WERI-Rb-1 (cell line): ENCODE data around the gene LEPROT.

ENCODE experiments used
- DNase-seq: peaks from one replicate; pipeline ENCODE4 v3.0.0-alpha.2; 2020
- H3K27ac ChIP-seq: fragments of 250-450 bp; sonication (Bioruptor Pico); 2 replicates; pipeline ENCODE4 v1.5.1; 2020; ENCODE audit warnings: mild to moderate bottlenecking, moderate library complexity
- H3K27me3 ChIP-seq: fragments of 250-450 bp; sonication (Bioruptor Pico); 2 replicates; pipeline ENCODE4 v1.5.1; 2021; ENCODE audit warnings: mild to moderate bottlenecking, low read depth, moderate library complexity; ENCODE audit not compliant: insufficient read depth, severe bottlenecking
- H3K36me3 ChIP-seq: fragments of 250-450 bp; sonication (Bioruptor Pico); 2 replicates; pipeline ENCODE4 v1.5.1; 2020; ENCODE audit warnings: mild to moderate bottlenecking, moderate library complexity
- H3K4me3 ChIP-seq: 2 replicates; pipeline ENCODE4 v1.5.1; 2011; ENCODE audit warnings: low read depth, mild to moderate bottlenecking, control low read depth, low read length
- H3K9me3 ChIP-seq: fragments of 250-450 bp; sonication (Bioruptor Pico); 2 replicates; pipeline ENCODE4 v1.5.1; 2021; ENCODE audit warnings: mild to moderate bottlenecking, moderate library complexity; ENCODE audit not compliant: severe bottlenecking
- TF ChIP-seq, protein P1 (sequence below): IDR thresholded peaks from 2 replicates; pipeline ENCODE4 v1.5.1; 2011; ENCODE audit warnings: low read depth, mild to moderate bottlenecking, control low read depth, inconsistent platforms, low read length

Gene LEPROT

DNA sequence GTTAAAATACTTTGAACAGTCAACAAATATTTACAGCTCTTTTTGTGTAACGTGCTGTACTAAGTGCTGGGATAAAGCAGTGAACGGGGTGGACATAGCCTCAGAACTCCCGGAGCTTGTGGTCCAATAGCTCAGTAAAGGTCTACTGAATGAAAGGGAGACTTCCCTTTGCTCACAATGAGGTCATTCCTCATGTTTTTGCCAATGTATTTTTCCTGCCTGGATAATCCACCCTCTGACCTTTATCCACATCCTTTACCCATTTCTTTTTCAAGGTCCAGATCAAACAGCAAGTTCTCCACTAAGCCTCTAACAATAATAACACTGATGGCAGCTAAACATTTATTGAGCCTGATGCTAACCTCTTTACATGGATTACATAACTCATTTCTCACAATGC lies 55.9 kb downstream of the LEPROT start:
- H3K27me3 ChIP-seq: no peaks in the 10 kb centered on the region
- no peaks in the 10 kb centered on the region for H3K9me3 ChIP-seq
- TF ChIP-seq, protein P1, sequence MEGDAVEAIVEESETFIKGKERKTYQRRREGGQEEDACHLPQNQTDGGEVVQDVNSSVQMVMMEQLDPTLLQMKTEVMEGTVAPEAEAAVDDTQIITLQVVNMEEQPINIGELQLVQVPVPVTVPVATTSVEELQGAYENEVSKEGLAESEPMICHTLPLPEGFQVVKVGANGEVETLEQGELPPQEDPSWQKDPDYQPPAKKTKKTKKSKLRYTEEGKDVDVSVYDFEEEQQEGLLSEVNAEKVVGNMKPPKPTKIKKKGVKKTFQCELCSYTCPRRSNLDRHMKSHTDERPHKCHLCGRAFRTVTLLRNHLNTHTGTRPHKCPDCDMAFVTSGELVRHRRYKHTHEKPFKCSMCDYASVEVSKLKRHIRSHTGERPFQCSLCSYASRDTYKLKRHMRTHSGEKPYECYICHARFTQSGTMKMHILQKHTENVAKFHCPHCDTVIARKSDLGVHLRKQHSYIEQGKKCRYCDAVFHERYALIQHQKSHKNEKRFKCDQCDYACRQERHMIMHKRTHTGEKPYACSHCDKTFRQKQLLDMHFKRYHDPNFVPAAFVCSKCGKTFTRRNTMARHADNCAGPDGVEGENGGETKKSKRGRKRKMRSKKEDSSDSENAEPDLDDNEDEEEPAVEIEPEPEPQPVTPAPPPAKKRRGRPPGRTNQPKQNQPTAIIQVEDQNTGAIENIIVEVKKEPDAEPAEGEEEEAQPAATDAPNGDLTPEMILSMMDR: no peak
- no peak overlapping the region for H3K27ac ChIP-seq
- no peak for DNase-seq
- H3K4me3 ChIP-seq: no peak overlapping the region
- H3K36me3 ChIP-seq: no peaks in the 10 kb centered on the region

DNA sequence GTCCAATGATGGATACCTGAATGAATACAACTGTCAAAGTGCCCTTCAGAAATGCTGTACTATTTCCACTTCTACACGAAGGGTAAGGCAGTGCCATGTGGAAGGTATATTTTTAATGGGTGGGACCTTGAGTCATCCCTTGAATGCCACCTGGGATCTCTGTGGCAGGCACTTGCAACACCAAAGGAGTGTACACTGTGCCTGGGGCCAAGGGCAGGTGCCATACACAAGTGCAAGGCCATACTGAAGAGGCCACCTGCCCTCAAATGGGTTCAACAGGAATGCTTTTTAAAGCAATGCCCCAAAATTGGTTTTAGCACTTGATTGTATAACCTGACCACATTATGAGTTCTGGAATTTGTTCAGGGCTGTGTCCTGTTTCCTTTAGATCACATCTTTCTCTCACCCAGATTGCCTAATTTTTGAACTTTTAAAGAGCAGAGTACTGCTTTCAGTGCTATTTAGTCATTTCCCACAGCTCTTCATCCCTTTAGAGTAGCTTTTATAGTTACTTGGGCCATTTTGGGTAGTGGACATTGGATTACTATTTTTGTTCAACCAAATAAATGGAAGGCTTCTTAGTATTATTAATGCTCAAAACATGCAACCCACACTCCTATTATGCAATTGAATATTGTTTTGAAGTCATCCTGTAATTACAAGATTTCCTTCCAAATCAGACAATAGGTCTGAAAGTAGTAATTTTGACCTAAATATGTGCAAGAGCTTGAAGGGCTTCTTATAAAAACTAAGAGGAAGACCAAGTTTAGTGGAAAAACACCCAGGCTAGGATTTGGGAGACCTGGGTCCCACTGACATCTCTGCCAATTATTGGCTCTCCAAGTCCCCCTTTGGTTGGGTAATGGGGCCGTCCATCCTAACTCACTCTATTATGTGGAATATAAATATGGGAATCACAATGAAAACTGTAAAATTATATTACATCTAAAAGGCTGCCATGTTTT lies 57.2 kb downstream of the LEPROT start:
- no peaks in the 10 kb centered on the region for H3K27me3 ChIP-seq
- H3K4me3 ChIP-seq: no peak overlapping the region
- DNase-seq: no peak
- no peaks in the 10 kb centered on the region for H3K9me3 ChIP-seq
- no peaks in the 10 kb centered on the region for H3K36me3 ChIP-seq
- TF ChIP-seq, protein P1: no peak
- H3K27ac ChIP-seq: no peak overlapping the region

DNA sequence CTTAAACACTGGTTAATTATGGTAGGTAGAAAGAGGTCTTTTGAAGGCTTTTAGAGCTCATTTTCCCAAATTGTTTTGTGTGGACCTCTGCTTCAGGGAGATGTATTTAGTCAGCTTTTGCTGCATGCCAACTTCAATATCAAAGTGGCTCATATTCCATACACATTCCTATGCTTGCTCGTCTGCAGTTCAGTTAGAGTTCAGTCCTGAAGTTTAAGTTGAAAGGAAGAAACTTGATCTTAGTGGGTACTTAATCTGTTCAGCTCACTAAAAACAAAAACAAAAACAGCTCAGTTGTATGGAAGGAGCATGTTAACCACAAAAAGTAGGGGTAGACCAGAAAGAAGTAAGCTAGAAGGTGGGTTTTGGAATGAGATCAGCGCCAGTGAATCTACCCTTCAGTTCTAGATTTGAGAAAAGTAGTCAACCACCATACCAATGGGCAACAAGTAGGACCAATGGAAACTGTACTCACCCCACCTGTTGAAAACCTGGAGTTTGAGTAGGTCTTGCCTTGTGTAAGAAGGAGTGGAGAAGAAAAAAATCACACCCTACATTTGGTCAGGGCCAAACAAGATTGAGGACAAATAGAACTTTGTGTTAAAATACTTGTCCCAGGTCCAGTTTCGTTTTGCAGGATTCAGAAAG lies 58.0 kb downstream of the LEPROT start:
- TF ChIP-seq, protein P1: no peak
- H3K27me3 ChIP-seq: no peaks in the 10 kb centered on the region
- H3K9me3 ChIP-seq: no peaks in the 10 kb centered on the region

DNA sequence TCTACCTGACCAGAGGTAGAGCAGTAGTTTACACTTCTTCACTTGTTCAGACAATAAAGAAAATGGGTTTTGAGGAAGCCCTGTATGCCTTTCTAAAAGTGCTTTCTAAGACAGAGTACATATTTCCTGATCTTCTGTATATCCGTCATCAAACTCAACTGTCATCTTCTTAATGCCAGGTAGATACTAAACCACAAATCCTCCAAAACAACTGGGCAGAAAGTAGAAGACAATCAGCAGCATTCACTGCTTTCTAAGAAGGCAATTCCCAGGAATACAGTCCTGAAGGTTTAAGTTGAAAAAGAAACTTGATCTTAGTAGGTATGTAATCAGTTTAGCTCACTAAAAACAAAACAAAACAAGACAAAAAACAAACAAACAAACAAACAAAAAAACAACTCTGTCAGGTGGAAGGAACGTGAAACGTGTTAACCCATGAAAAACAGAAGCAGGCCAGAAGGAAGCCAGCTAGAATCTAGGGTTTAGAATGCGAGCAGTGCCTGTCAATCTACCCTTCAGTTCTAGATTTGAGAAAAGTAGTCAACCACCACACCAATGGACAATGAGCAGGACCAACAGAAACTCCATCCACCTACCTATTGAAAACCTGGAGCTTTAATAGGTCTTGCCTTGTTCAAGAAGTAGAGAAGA lies 59.2 kb downstream of the LEPROT start:
- Histone ChIP-seq H3K9me3 (no peaks in the 10 kb centered on the region), H3K4me3 (no peak overlapping the region), H3K27ac (no peak overlapping the region), H3K36me3 (no peaks in the 10 kb centered on the region), H3K27me3 (no peaks in the 10 kb centered on the region)
- TF ChIP-seq, protein P1: no peak
- no peak for DNase-seq

More for the DNA sequence above, 58.0 kb downstream of the LEPROT start:
- Histone ChIP-seq H3K36me3 (no peaks in the 10 kb centered on the region), H3K27ac (no peak overlapping the region), H3K4me3 (no peak overlapping the region)
- no peak for DNase-seq

DNA sequence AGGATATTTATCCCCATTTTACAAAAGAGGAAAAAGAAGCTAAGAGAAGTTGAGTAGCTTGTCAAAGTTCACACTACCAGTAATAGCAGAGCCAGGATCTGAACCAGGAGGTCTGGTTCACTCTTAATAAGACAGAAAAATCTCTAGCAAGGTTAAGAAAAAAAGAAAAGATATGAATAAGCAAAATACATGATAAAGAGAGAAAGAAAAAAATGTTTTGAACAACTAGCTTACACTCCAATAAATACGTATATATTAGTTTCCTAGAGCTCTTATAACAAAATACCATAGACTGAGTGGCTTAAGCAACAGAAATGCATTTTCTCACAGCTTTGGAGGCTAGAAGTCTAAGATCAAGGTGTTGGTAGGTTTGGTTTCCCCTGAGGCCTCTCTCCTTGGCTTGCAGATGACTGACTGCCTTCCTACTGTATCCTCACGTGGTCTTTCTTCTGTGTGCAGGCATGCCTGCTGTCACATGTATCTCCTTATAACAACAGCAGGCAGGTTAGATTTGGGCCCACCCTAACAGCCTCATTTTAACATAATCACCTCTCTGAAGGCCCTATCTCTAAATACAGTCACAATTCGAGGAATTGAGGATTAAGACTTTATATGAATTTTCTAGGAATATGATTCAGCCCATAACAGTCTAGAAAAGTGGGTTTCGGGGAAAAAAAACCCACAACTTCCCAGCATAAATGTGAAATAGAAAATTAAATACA lies 60.4 kb downstream of the LEPROT start:
- Histone ChIP-seq H3K27ac (no peak overlapping the region), H3K36me3 (no peaks in the 10 kb centered on the region), H3K4me3 (no peak overlapping the region), H3K27me3 (no peaks in the 10 kb centered on the region), H3K9me3 (no peaks in the 10 kb centered on the region)
- DNase-seq: no peak
- TF ChIP-seq, protein P1: no peak
